ENCODE data around the gene FAM200A. TPM values are rescaled to one million over a fixed set of nuclear protein-coding genes. Genes with fewer than 3 reads are reported as not detected.

Gene FAM200A
- total RNA-seq, 4 donors from 2014 or later: 1.3 to 22.6 (median 5.1) TPM

DNA sequence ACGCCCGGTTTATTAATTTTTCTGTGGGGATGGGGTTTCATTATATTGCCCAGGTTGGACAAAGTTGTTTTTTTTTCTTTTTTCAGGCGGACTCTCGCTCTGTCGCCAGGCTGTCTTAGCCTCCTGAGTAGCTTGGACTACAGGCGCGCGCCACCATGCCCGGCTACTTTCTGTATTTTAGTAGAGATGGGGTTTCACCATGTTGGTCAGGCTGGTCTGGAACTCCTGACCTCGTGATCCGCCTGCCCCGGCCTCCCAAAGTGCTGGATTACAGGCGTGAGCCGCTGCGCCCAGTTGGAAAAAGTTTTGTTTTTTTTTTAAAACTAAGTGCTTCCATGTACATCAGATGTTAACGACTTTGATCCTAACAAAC is 51.3 kb downstream of the FAM200A start:
- Histone ChIP-seq H3K27me3 (no peaks in the 10 kb centered on the region), H3K9me3 (no peaks in the 10 kb centered on the region), H3K4me3 (peak overlapping the region; percentile 81 to 84), H3K36me3 (no peaks in the 10 kb centered on the region), H3K4me1 (peaks cover 0 to 4% of the 10 kb centered on the region in 2 donors), H3K27ac (peak overlapping the region; percentile 88 to 92)
- intact Hi-C loops (cut with DNase I; ENCODE audit: low total_unique reads): loop anchor here (5.0 kb wide), 1 partner anchor 52 kb away; the partner anchor contains the start of gene FAM200A
- no peak for DNase-seq
- TF ChIP-seq POLR2A (IDR thresholded peaks at IDR 0.05): no peak
- TF ChIP-seq, protein P1, sequence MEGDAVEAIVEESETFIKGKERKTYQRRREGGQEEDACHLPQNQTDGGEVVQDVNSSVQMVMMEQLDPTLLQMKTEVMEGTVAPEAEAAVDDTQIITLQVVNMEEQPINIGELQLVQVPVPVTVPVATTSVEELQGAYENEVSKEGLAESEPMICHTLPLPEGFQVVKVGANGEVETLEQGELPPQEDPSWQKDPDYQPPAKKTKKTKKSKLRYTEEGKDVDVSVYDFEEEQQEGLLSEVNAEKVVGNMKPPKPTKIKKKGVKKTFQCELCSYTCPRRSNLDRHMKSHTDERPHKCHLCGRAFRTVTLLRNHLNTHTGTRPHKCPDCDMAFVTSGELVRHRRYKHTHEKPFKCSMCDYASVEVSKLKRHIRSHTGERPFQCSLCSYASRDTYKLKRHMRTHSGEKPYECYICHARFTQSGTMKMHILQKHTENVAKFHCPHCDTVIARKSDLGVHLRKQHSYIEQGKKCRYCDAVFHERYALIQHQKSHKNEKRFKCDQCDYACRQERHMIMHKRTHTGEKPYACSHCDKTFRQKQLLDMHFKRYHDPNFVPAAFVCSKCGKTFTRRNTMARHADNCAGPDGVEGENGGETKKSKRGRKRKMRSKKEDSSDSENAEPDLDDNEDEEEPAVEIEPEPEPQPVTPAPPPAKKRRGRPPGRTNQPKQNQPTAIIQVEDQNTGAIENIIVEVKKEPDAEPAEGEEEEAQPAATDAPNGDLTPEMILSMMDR (IDR thresholded peaks at IDR 0.05): no peak

DNA sequence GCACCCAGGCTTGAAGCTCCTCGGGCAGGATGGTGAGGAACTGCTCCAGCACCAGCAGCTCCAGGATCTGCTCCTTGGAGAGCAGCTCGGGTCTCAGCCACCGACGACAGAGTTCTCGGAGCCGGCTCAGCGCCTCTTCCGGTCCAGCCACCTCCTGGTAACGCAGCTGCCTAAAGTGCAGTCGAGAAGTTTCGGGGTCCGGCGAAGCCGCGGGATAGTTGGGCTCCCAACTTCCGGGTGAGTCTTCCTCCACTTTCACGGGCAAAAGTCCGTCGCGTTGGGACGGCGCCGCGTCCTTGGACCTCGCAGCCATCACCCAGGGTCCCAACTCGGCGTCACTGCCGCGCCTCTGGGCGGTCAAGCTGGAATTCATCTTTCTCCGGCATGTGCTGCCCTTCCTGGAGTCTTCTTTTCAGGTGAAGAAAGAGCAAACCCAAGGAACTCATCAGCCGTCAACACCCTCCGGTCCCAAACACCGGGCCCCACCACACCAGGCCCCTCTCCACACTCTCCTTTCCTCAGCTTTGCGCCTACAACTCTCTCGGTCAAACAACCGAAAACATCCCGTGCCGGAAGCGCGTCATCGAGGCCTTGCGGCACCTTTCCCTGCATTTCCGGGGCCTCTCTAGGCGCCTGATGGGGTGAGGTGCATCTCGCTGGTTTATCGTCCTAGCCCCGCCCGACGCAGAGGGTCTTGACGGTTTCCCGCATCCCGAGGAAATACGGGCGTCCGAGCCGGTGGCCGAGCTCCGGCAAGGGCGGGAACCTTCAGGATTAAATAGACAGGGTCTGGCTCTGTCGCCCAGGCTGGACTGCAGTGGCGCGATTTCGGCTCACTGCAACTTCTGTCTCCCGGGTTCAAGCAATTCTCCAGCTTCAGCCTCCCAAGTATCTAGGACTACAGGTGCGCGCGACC is 51.9 kb downstream of the FAM200A start, which contains the start of gene ZNF394:
Gene ZNF394 (minus strand): TSS at position 561 of the 916 bp plus-strand sequence. CDS start 188 bp downstream, at position 373.
- TF ChIP-seq POLR2A (IDR thresholded peaks at IDR 0.05): peak; percentile 29 to 44
- TF ChIP-seq, protein P1 (IDR thresholded peaks at IDR 0.05): no peak

DNA sequence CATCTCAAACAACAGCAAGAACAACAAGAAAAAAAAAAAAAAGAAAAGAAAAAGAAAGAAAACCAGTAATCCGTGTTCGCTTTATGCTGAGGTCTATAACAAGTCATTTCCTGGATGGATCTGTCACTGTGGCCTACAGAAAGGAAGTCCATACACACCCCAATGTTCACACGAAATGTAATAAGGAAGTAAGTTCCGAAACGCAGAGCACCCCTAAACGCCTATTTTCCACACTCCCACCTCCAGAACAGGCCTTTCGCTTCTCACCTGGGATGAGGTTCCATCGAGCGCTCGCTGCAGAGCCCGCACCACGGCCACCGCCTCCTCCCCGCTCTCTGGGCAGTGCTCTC is 52.6 kb downstream of the FAM200A start:
- Histone ChIP-seq H3K36me3 (no peaks in the 10 kb centered on the region), H3K4me1 (peaks cover 0 to 4% of the 10 kb centered on the region in 2 donors), H3K27me3 (no peaks in the 10 kb centered on the region), H3K27ac (peak overlapping the region; percentile 88 to 92), H3K4me3 (peak overlapping the region; percentile 81 to 84), H3K9me3 (peaks cover 0 to 6% of the 10 kb centered on the region in 2 donors)
- intact Hi-C loops (cut with DNase I; ENCODE audit: low total_unique reads): no loop called here
- no peak for DNase-seq
- TF ChIP-seq, protein P1 (IDR thresholded peaks at IDR 0.05): no peak
- TF ChIP-seq POLR2A (IDR thresholded peaks at IDR 0.05): no peak

More for the DNA sequence above, 51.9 kb downstream of the FAM200A start, which contains the start of gene ZNF394:
- H3K9me3 ChIP-seq: peaks cover 0 to under 1% of the 10 kb centered on the region in 2 donors
- H3K4me1 ChIP-seq: peaks cover 0 to 4% of the 10 kb centered on the region in 2 donors
- peak within 1 kb of the TSS; percentile 81 to 84 for H3K4me3 ChIP-seq
- H3K27me3 ChIP-seq: no peaks in the 10 kb centered on the region
- H3K36me3 ChIP-seq: no peaks in the 10 kb centered on the region
- intact Hi-C loops (cut with DNase I; ENCODE audit: low total_unique reads): loop anchor here (5.0 kb wide), 1 partner anchor 52 kb away; the partner anchor contains the start of gene FAM200A
- H3K27ac ChIP-seq: peak within 1 kb of the TSS; percentile 88 to 92
- DNase-seq: peak; percentile 89 to 90

DNA sequence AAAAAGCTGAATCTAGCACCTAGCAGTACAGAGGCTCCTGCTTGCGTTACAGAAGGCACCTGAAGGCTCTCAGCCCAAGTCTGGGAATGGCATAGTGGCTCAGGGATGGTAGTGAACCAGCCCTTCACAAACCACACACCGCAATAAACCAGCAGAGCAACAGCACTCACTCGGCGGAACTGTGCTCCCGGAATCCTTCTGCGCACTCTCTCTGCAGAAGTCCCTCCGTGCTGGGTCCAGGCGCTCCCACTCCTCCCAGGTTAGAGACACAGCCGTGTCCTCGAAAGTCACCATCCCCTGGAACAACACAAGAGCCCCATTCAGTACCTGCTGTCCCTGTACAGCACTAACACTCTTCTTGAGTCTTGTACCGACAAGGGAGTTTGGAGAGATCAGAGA is 53.4 kb downstream of the FAM200A start:
- H3K27me3 ChIP-seq: no peaks in the 10 kb centered on the region
- peak overlapping the region in 1 of 2 donors; percentile 92 for H3K27ac ChIP-seq
- H3K36me3 ChIP-seq: no peaks in the 10 kb centered on the region
- intact Hi-C loops (cut with DNase I; ENCODE audit: low total_unique reads): no loop called here
- H3K4me3 ChIP-seq: peak overlapping the region; percentile 81 to 84
- H3K9me3 ChIP-seq: peaks cover 0 to 14% of the 10 kb centered on the region in 2 donors
- TF ChIP-seq, protein P1 (IDR thresholded peaks at IDR 0.05): no peak
- no peak for TF ChIP-seq POLR2A (IDR thresholded peaks at IDR 0.05)
- peaks cover 0 to 4% of the 10 kb centered on the region in 2 donors for H3K4me1 ChIP-seq
- DNase-seq: no peak

Measured in uterus (tissue), 4 donors.